Measurements from ENCODE around the gene MED16.
A peak's percentile ranks its signal among the peaks of the same experiment; 100 is the strongest.

MED16 gene

DNA sequence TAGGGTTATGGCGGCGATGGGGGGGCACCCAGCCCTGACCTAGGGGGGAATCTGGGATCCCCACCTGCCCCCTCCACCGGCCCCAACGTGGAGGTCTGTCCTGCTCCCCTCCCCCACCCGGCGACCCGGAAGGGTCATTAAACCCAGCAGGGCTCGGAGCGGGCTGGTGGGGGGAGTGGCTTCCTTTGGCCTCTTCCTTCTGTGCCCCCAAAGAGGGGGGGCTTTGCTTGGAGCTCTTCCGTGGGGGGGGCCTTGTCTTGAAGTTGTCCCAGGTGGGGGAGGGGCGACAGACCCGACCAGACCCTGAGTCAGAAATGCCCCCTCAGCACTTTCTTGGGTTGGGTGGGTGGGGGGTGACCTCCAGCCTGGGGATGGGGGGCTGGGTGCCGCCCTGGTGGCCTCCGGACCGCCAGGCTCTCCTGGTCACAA lies 34.4 kb upstream of the MED16 start:
- TF ChIP-seq, protein P1, sequence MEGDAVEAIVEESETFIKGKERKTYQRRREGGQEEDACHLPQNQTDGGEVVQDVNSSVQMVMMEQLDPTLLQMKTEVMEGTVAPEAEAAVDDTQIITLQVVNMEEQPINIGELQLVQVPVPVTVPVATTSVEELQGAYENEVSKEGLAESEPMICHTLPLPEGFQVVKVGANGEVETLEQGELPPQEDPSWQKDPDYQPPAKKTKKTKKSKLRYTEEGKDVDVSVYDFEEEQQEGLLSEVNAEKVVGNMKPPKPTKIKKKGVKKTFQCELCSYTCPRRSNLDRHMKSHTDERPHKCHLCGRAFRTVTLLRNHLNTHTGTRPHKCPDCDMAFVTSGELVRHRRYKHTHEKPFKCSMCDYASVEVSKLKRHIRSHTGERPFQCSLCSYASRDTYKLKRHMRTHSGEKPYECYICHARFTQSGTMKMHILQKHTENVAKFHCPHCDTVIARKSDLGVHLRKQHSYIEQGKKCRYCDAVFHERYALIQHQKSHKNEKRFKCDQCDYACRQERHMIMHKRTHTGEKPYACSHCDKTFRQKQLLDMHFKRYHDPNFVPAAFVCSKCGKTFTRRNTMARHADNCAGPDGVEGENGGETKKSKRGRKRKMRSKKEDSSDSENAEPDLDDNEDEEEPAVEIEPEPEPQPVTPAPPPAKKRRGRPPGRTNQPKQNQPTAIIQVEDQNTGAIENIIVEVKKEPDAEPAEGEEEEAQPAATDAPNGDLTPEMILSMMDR (IDR thresholded peaks at IDR 0.05; ENCODE audit: low read depth, low read length, missing control alignments), result no peak
- H3K4me3 ChIP-seq (ENCODE audit: low read depth, low read length), result peak overlapping the region; percentile 95
- no peak for DNase-seq (ENCODE audit: low read depth)

DNA sequence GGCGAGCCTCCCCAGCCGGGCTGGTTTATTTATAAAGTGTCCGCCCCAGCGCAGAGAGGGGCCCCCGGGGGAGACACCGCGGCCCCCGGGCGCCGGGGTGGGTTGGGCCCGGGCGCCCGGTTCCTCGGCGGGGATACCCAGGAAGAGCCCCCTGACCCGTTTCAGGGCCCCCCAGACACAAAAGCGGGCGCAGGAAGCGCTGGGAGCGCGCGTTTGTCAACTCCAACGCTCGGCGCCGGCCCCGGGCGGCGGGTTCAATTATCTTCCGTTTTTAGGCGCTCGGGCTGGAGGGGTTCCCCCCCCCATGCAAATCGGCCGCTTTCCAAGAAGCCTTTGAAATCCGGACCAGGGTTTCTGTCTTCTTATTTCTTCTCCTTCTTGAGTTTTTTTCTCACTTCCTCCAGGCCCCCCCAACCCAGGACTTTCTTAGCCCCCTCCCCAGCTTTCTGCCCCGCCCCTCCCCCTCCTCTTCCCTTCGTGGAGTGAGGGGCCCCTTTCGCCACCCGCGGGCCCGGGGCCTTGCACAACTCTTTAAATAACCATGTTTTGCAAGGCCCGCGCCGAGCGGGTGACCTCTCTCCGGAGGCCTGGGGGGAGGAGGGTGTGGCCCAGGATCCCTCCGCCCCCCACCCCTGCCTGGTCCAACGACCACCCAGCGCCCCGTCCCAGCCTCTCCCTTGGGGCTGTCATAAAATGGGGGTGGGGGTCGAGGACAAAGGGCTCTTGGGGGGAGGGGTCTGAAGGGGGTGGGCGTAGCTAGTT lies 33.8 kb upstream of the MED16 start:
- no peak for DNase-seq (ENCODE audit: low read depth)
- TF ChIP-seq, protein P1 (IDR thresholded peaks at IDR 0.05; ENCODE audit: low read depth, low read length, missing control alignments), result no peak

DNA sequence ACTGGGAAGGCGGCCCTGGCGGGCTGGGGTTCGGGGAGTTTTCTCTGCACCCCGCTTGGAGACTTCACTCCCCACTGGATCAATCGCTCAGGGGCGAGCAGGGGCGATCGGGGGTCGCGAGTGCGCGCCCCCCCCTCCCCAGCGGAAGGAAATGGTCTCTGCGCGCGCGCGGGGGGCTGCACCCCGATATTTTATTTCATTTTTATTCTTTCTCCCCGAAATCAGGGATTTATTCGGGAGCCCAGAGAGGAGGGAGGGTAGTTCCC lies 33.3 kb upstream of the MED16 start:
- DNase-seq (ENCODE audit: low read depth), result no peak
- peak overlapping the region; percentile 95 for H3K4me3 ChIP-seq (ENCODE audit: low read depth, low read length)
- TF ChIP-seq, protein P1 (IDR thresholded peaks at IDR 0.05; ENCODE audit: low read depth, low read length, missing control alignments), result no peak

More for the DNA sequence above, 33.8 kb upstream of the MED16 start:
- H3K4me3 ChIP-seq (ENCODE audit: low read depth, low read length), result peak overlapping the region; percentile 95

DNA sequence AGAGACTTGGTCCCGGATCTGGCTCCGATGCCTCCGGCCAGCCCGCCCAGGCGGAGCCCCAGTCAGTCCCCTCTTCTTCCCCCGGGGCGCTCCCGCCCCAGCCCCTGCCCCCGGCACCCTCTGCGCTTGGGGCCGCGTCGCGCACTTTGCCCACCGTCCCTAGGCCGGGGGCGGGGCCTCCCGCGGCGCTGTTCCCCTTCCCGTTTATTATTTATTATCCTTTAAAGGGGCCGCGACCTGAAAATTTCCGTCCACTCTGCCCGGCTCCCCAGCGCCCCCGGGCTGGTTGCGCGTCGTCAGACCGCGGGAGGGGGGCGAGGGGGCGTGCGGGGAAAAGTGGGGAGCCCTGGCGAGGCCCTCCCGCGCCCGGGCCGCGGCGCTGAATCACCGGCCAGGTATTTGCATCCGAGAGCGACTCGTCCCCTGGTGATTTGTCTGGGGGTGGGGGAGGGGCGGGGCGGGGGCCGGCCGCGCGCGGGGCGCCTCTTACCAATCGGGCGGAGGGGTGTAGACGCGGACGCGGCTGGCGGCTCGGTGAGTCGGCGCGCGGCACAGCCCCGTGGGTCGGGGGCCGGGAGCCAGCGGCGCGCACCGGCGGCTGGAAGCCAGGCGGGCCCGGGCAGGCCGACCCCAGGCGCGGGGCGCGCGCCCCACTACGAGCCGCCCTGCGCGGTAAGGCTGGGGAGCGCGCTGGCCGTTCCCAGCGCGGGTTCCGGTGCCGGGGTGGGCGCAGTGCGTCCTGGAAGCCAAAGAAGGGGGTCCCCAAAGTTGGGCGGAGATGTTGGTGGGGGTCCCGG lies 32.7 kb upstream of the MED16 start, which contains the start of gene ARID3A:
Gene ARID3A (plus strand): TSS at position 510 of the 797 bp plus-strand sequence. CDS start 3,494 bp downstream, outside the sequence.
- peak within 1 kb of the TSS; percentile 95 for H3K4me3 ChIP-seq (ENCODE audit: low read depth, low read length)
- TF ChIP-seq, protein P1 (IDR thresholded peaks at IDR 0.05; ENCODE audit: low read depth, low read length, missing control alignments), result no peak
- no peak for DNase-seq (ENCODE audit: low read depth)

DNA sequence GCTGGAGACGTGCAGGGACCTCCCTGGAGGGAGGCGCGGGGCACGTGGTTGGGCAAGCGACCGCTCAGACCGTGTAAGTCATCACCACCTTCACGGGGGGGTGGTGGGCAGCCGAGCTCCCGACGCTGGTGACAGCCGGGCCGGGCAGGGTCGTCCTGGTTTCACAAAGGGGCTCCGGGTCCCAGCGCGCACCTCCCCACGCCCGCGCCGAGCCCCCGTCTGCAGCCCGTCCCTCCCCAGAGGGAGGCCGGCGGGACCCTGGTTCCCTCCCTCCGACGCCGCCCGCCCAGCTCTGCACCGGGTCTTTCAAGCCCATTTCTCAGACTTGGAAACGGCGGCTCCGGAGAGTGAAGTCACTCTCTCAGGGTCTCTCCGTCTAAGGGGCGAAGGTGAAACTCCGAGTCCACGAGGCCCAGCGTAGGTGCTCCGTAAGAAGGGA lies 32.1 kb upstream of the MED16 start:
- peak; percentile 77 for DNase-seq (ENCODE audit: low read depth)
- peak overlapping the region; percentile 95 for H3K4me3 ChIP-seq (ENCODE audit: low read depth, low read length)
- TF ChIP-seq, protein P1 (IDR thresholded peaks at IDR 0.05; ENCODE audit: low read depth, low read length, missing control alignments), result no peak

DNA sequence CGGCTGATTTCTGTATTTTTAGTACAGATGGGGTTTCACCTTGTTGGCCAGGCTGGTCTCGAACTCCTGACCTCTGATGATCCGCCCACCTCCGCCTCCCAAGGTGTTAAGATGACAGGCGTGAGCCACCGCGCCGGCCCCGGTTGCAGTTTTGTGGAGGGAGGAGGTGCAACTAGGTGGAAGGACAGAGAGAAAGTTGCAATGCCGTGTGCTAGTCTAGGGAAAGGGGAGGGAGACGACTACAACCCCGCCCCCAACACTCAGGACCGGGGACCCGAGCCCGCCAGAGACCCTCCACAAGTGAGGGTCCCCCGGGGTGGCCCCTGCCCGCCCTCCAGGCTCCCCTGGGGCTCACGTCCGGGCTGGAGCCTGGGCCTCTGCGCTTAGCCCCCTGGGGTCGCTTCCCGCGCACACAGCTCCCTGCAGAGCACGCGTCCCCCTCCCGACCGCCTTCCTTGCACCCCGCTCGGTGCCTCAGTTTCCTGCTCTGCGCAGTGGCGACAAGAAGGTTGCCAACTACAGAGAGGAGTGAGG lies 31.6 kb upstream of the MED16 start:
- TF ChIP-seq, protein P1 (IDR thresholded peaks at IDR 0.05; ENCODE audit: low read depth, low read length, missing control alignments), result no peak
- no peak for DNase-seq (ENCODE audit: low read depth)
- H3K4me3 ChIP-seq (ENCODE audit: low read depth, low read length), result peak overlapping the region; percentile 95
